Measurements from ENCODE around the gene ZNF514.

ZNF514 gene

GRCh38 chr2:95174031-95174542 lies 14.4 kb upstream of the ZNF514 start:
- Histone ChIP-seq H3K9me3 (ENCODE audit: insufficient read depth, low read depth, low read length) (no peaks in the 10 kb centered on the region), H3K27me3 (ENCODE audit: insufficient read depth, low read length) (no peaks in the 10 kb centered on the region), H3K4me1 (ENCODE audit: insufficient read depth, low read length) (no peaks in the 10 kb centered on the region), H3K27ac (ENCODE audit: low read length) (no peak overlapping the region), H3K9ac (ENCODE audit: low read depth, low read length) (no peak overlapping the region), H3K36me3 (ENCODE audit: insufficient read depth, low read depth, low read length) (no peaks in the 10 kb centered on the region), H3K4me3 (ENCODE audit: low read length) (no peak overlapping the region)

GRCh38 chr2:95171902-95172301 lies 12.3 kb upstream of the ZNF514 start:
- no peaks in the 10 kb centered on the region for H3K4me1 ChIP-seq (ENCODE audit: insufficient read depth, low read length)
- no peaks in the 10 kb centered on the region for H3K9me3 ChIP-seq (ENCODE audit: insufficient read depth, low read depth, low read length)
- no peaks in the 10 kb centered on the region for H3K27me3 ChIP-seq (ENCODE audit: insufficient read depth, low read length)
- no peak overlapping the region for H3K27ac ChIP-seq (ENCODE audit: low read length)
- no peak overlapping the region for H3K9ac ChIP-seq (ENCODE audit: low read depth, low read length)
- H3K4me3 ChIP-seq (ENCODE audit: low read length) = no peak overlapping the region
- no peaks in the 10 kb centered on the region for H3K36me3 ChIP-seq (ENCODE audit: insufficient read depth, low read depth, low read length)

- peak overlapping the region; percentile 87 for H3K4me3 ChIP-seq (ENCODE audit: low read length)
- H3K36me3 ChIP-seq (ENCODE audit: insufficient read depth, low read depth, low read length) = no peaks in the 10 kb centered on the region
- H3K27ac ChIP-seq (ENCODE audit: low read length) = no peak overlapping the region
- H3K27me3 ChIP-seq (ENCODE audit: insufficient read depth, low read length) = no peaks in the 10 kb centered on the region; the same call in 1 of the 2 replicates
- peaks cover 3% of the 10 kb centered on the region; the same call in 1 of the 2 replicates for H3K4me1 ChIP-seq (ENCODE audit: insufficient read depth, low read length)
- H3K9ac ChIP-seq (ENCODE audit: low read depth, low read length) = peak overlapping the region; percentile 86; the same call in 1 of the 2 replicates
- no peaks in the 10 kb centered on the region for H3K9me3 ChIP-seq (ENCODE audit: insufficient read depth, low read depth, low read length)
Observed at GRCh38 chr2:95166065-95166763, 6.6 kb upstream of the ZNF514 start.

- Histone ChIP-seq H3K36me3 (ENCODE audit: insufficient read depth, low read depth, low read length) (no peaks in the 10 kb centered on the region), H3K4me1 (ENCODE audit: insufficient read depth, low read length) (peaks cover 3% of the 10 kb centered on the region; the same call in 1 of the 2 replicates), H3K9ac (ENCODE audit: low read depth, low read length) (peak within 1 kb of the TSS; percentile 86), H3K27me3 (ENCODE audit: insufficient read depth, low read length) (peaks cover 1% of the 10 kb centered on the region; the same call in 1 of the 2 replicates), H3K27ac (ENCODE audit: low read length) (peak within 1 kb of the TSS; percentile 81), H3K4me3 (ENCODE audit: low read length) (peak within 1 kb of the TSS; percentile 87), H3K9me3 (ENCODE audit: insufficient read depth, low read depth, low read length) (no peaks in the 10 kb centered on the region)
Observed at GRCh38 chr2:95165371-95166064, 5.9 kb upstream of the ZNF514 start, which contains the start of gene ZNF2. Gene ZNF2 (plus strand): TSS chr2:95165809. CDS start chr2:95176227, 10,418 bp downstream.

GRCh38 chr2:95165030-95165370 lies 5.4 kb upstream of the ZNF514 start:
- peak overlapping the region; percentile 86; the same call in 1 of the 2 replicates for H3K9ac ChIP-seq (ENCODE audit: low read depth, low read length)
- peaks cover 7% of the 10 kb centered on the region; the same call in 1 of the 2 replicates for H3K27me3 ChIP-seq (ENCODE audit: insufficient read depth, low read length)
- H3K27ac ChIP-seq (ENCODE audit: low read length) = peak overlapping the region; percentile 81
- no peaks in the 10 kb centered on the region for H3K36me3 ChIP-seq (ENCODE audit: insufficient read depth, low read depth, low read length)
- peak overlapping the region; percentile 87 for H3K4me3 ChIP-seq (ENCODE audit: low read length)
- peaks cover 3% of the 10 kb centered on the region; the same call in 1 of the 2 replicates for H3K4me1 ChIP-seq (ENCODE audit: insufficient read depth, low read length)
- no peaks in the 10 kb centered on the region for H3K9me3 ChIP-seq (ENCODE audit: insufficient read depth, low read depth, low read length)

- H3K4me1 ChIP-seq (ENCODE audit: insufficient read depth, low read length) = no peaks in the 10 kb centered on the region
- peaks cover 22% of the 10 kb centered on the region for H3K36me3 ChIP-seq (ENCODE audit: insufficient read depth, low read depth, low read length)
- no peak overlapping the region for H3K27ac ChIP-seq (ENCODE audit: low read length)
- H3K9ac ChIP-seq (ENCODE audit: low read depth, low read length) = peak overlapping the region; percentile 64
- H3K4me3 ChIP-seq (ENCODE audit: low read length) = peak overlapping the region; percentile 82
- 0 out of 2 replicates have a peak, but pooled peaks cover 4% of the 10 kb centered on the region for H3K9me3 ChIP-seq (ENCODE audit: insufficient read depth, low read depth, low read length)
- peaks cover 29% of the 10 kb centered on the region for H3K27me3 ChIP-seq (ENCODE audit: insufficient read depth, low read length)
Observed at GRCh38 chr2:95158891-95159619, 593 bp downstream of the ZNF514 start.

- peaks cover 29% of the 10 kb centered on the region for H3K27me3 ChIP-seq (ENCODE audit: insufficient read depth, low read length)
- peaks cover 7% of the 10 kb centered on the region for H3K9me3 ChIP-seq (ENCODE audit: insufficient read depth, low read depth, low read length)
- H3K4me3 ChIP-seq (ENCODE audit: low read length) = peak overlapping the region; percentile 82
- H3K27ac ChIP-seq (ENCODE audit: low read length) = no peak overlapping the region
- H3K9ac ChIP-seq (ENCODE audit: low read depth, low read length) = peak overlapping the region; percentile 64
- no peaks in the 10 kb centered on the region for H3K4me1 ChIP-seq (ENCODE audit: insufficient read depth, low read length)
- peaks cover 28% of the 10 kb centered on the region for H3K36me3 ChIP-seq (ENCODE audit: insufficient read depth, low read depth, low read length)
Observed at GRCh38 chr2:95158441-95158840, 1.2 kb downstream of the ZNF514 start.

- Histone ChIP-seq H3K27ac (ENCODE audit: low read length) (no peak overlapping the region), H3K4me1 (ENCODE audit: insufficient read depth, low read length) (no peaks in the 10 kb centered on the region), H3K27me3 (ENCODE audit: insufficient read depth, low read length) (no peaks in the 10 kb centered on the region), H3K4me3 (ENCODE audit: low read length) (0 out of 2 replicates have a peak overlapping the region, but pooled peaks have one; percentile 13), H3K9me3 (ENCODE audit: insufficient read depth, low read depth, low read length) (peaks cover 91% of the 10 kb centered on the region), H3K9ac (ENCODE audit: low read depth, low read length) (no peak overlapping the region), H3K36me3 (ENCODE audit: insufficient read depth, low read depth, low read length) (peaks cover 68% of the 10 kb centered on the region)
Observed at GRCh38 chr2:95149397-95149984, 10.2 kb downstream of the ZNF514 start.

GRCh38 chr2:95143838-95144237 lies 15.8 kb downstream of the ZNF514 start:
- H3K9me3 ChIP-seq (ENCODE audit: insufficient read depth, low read depth, low read length) = peaks cover 93% of the 10 kb centered on the region
- no peak overlapping the region for H3K27ac ChIP-seq (ENCODE audit: low read length)

GRCh38 chr2:95138702-95139101 lies 20.9 kb downstream of the ZNF514 start:
- no peak overlapping the region for H3K4me3 ChIP-seq (ENCODE audit: low read length)
- H3K27ac ChIP-seq (ENCODE audit: low read length) = no peak overlapping the region
- H3K9ac ChIP-seq (ENCODE audit: low read depth, low read length) = no peak overlapping the region
- no peaks in the 10 kb centered on the region for H3K4me1 ChIP-seq (ENCODE audit: insufficient read depth, low read length)
- H3K36me3 ChIP-seq (ENCODE audit: insufficient read depth, low read depth, low read length) = no peaks in the 10 kb centered on the region; the same call in 1 of the 2 replicates
- H3K9me3 ChIP-seq (ENCODE audit: insufficient read depth, low read depth, low read length) = peaks cover 73% of the 10 kb centered on the region
- no peaks in the 10 kb centered on the region for H3K27me3 ChIP-seq (ENCODE audit: insufficient read depth, low read length)

More at GRCh38 chr2:95143838-95144237, 15.8 kb downstream of the ZNF514 start:
- Histone ChIP-seq H3K9ac (ENCODE audit: low read depth, low read length) (no peak overlapping the region), H3K4me1 (ENCODE audit: insufficient read depth, low read length) (no peaks in the 10 kb centered on the region), H3K36me3 (ENCODE audit: insufficient read depth, low read depth, low read length) (peaks cover 19% of the 10 kb centered on the region), H3K27me3 (ENCODE audit: insufficient read depth, low read length) (no peaks in the 10 kb centered on the region), H3K4me3 (ENCODE audit: low read length) (no peak overlapping the region)

- Histone ChIP-seq H3K9me3 (ENCODE audit: insufficient read depth, low read depth, low read length) (no peaks in the 10 kb centered on the region), H3K27me3 (ENCODE audit: insufficient read depth, low read length) (no peaks in the 10 kb centered on the region), H3K36me3 (ENCODE audit: insufficient read depth, low read depth, low read length) (peaks cover 7% of the 10 kb centered on the region; the same call in 1 of the 2 replicates), H3K27ac (ENCODE audit: low read length) (peak overlapping the region; percentile 83), H3K4me1 (ENCODE audit: insufficient read depth, low read length) (no peaks in the 10 kb centered on the region), H3K4me3 (ENCODE audit: low read length) (peak overlapping the region; percentile 99), H3K9ac (ENCODE audit: low read depth, low read length) (peak overlapping the region; percentile 93; the same call in 1 of the 2 replicates)
Observed at GRCh38 chr2:95122197-95122551, 37.5 kb downstream of the ZNF514 start.

Measured in iPS-20b (cell line).